Adrenal gland (tissue), 12 donors: ENCODE results near the gene RGMB. TPM values are rescaled to one million over a fixed set of nuclear protein-coding genes. Genes with fewer than 3 reads are reported as not detected.

Source experiments
- DNase-seq, 7 donors: peaks; one replicate each; pipeline ENCODE4 v3.0.0-alpha.2; 2019 to 2020
- H3K27ac ChIP-seq, 5 donors: fragments of 200-600 bp; sonication (generic) in 4 of 5; 1 replicate in 3 of 5; 2 replicates in 2 of 5; pipeline versions ENCODE4 v1.5.1 to v1.8.0; 2016 to 2020; ENCODE audit warnings: mild to moderate bottlenecking in 1 of 5
- H3K27me3 ChIP-seq: fragments of 200-600 bp; 2 replicates; pipeline ENCODE4 v1.8.0; 2021
- H3K36me3 ChIP-seq, 2 donors: fragments of 200-600 bp; replicated peaks in 1 of 2; 1 replicate in 1 of 2; 2 replicates in 1 of 2; pipeline versions ENCODE4 v1.5.1 to v1.8.0; 2018 to 2022
- H3K4me1 ChIP-seq, 2 donors: fragments of 200-600 bp; replicated peaks in 1 of 2; 1 replicate in 1 of 2; 2 replicates in 1 of 2; pipeline versions ENCODE4 v1.5.1 to v1.8.0; 2018 to 2021
- H3K4me3 ChIP-seq, 4 donors: fragments of 200-600 bp; sonication (generic) in 3 of 4; one replicate each; pipeline ENCODE4 v1.5.1; 2016 to 2018
- H3K9me3 ChIP-seq, 3 donors: fragments of 200-600 bp; sonication (generic) in 1 of 3; replicated peaks in 1 of 3; 1 replicate in 2 of 3; 2 replicates in 1 of 3; pipeline versions ENCODE4 v1.5.1 to v1.8.0; 2016 to 2021
- POLR2A ChIP-seq, 2 donors: fragments of 450-650 bp; IDR thresholded peaks; one replicate each; pipeline ENCODE4 v1.6.1; 2017; ENCODE audit warnings: antibody characterized with exemption in 2 of 2, mild to moderate bottlenecking in 2 of 2, moderate library complexity in 1 of 2
- WGBS, 4 donors: extraction: QIAGEN DNeasy Blood & Tissue Kit in 2 of 4; methylation state at CpG; one replicate each; pipeline versions ENCODE4 v1.1.5 to v1.1.7; 2013 to 2017; 5-methylcytosine and 5-hydroxymethylcytosine counted together
- intact Hi-C, 2 donors: fragments of 100-400 bp; cut with DNase I; formaldehyde crosslinking; loops; one replicate each; pipeline versions ENCODE4 v1.14.1 to v1.15.0; 2022 to 2023
- polyA plus RNA-seq, 3 donors: library from polyadenylated mRNA; stranded (reverse); fragments of 200-250 nt in 2 of 3; fragments of 350-450 nt in 1 of 3; fragmentation: Illumina TruSeq in 1 of 3; extraction: RNeasy Lipid Tissue Mini Kit (QIAGEN cat#74804) in 1 of 3; gene quantifications; one replicate each; pipeline ENCODE4 v1.2.3, GENCODE V29; 2013 to 2014
- total RNA-seq, 9 donors: library from RNA; depleted of rRNA in 4 of 9; stranded (reverse); fragments of >200 nt in 4 of 9; fragments of 120-200 nt in 1 of 9; fragmentation: NEBNext Ultra II Directional in 1 of 9; extraction: Animal tissue kit (Norgen Biotek cat#: 25700) in 1 of 9; gene quantifications; one replicate each; pipeline versions ENCODE4 v1.1.0 to v1.2.4, GENCODE V29; 2013 to 2023
- TF ChIP-seq, protein P1 (sequence below), 6 experiments: fragments of 450-650 bp in 4 of 6; fragments of 200-600 bp in 2 of 6; sonication (generic) in 1 of 6; IDR thresholded peaks; 1 replicate in 5 of 6; 2 replicates in 1 of 6; pipeline versions ENCODE4 v1.5.1 to v1.8.0; 2016 to 2021; ENCODE audit warnings: antibody characterized with exemption in 6 of 6, mild to moderate bottlenecking in 2 of 6, moderate library complexity in 1 of 6
- donor health status: healthy with polysubstance abuse.
- donor health status: Bipolar disorder and iron deficiency.
- donor health status: DM: yes; HTN: yes; CAD: no.
- donor health status: DM: no; HTN: no; CAD: no.
- donor health status: DM: no; HTN: no; CAD: no.
- donor health status: DM: yes; HTN: yes; CAD: no.

Gene RGMB
- total and polyA plus RNA-seq, 12 donors: 1.0 to 14.4 (median 9.6) TPM

DNA sequence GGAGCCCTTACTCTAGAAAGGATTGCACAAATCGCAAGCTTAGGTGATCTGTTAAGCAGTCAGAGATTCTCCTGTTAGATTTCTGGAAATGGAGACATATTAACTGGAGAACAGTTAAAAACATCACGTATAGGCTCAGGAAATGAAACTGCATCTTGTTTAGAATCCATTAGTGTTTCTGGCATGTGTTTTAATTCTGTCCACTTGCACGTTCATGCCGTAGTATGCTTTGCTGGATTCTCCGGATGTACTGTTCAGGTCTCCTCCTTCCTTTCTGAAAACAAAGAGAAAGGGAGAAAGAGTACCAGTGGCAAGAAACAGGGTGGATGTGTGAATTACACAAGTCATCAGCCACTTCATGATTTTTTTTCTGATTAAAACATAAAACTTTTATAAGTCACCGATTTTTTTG, 2.5 kb upstream of the RGMB start:
- peak overlapping the region in 4 of 5 donors; percentile 1 to 79 (median 70) for H3K27ac ChIP-seq
- peaks cover 17 to 51% of the 10 kb centered on the region in 2 donors for H3K4me1 ChIP-seq
- WGBS, 4 donors: 0 to 1% (median 1%) methylated on average over 6 of the region's 6 CpGs
- H3K27me3 ChIP-seq: no peaks in the 10 kb centered on the region
- intact Hi-C loops: no loop called here
- no peaks in the 10 kb centered on the region for H3K36me3 ChIP-seq
- no peaks in the 10 kb centered on the region for H3K9me3 ChIP-seq
- DNase-seq: no peak
- no peak for TF ChIP-seq POLR2A (IDR thresholded peaks at IDR 0.05)
- TF ChIP-seq, protein P1, sequence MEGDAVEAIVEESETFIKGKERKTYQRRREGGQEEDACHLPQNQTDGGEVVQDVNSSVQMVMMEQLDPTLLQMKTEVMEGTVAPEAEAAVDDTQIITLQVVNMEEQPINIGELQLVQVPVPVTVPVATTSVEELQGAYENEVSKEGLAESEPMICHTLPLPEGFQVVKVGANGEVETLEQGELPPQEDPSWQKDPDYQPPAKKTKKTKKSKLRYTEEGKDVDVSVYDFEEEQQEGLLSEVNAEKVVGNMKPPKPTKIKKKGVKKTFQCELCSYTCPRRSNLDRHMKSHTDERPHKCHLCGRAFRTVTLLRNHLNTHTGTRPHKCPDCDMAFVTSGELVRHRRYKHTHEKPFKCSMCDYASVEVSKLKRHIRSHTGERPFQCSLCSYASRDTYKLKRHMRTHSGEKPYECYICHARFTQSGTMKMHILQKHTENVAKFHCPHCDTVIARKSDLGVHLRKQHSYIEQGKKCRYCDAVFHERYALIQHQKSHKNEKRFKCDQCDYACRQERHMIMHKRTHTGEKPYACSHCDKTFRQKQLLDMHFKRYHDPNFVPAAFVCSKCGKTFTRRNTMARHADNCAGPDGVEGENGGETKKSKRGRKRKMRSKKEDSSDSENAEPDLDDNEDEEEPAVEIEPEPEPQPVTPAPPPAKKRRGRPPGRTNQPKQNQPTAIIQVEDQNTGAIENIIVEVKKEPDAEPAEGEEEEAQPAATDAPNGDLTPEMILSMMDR (IDR thresholded peaks at IDR 0.05): no peak
- peak overlapping the region in 3 of 4 donors; percentile 21 to 67 (median 54) for H3K4me3 ChIP-seq

DNA sequence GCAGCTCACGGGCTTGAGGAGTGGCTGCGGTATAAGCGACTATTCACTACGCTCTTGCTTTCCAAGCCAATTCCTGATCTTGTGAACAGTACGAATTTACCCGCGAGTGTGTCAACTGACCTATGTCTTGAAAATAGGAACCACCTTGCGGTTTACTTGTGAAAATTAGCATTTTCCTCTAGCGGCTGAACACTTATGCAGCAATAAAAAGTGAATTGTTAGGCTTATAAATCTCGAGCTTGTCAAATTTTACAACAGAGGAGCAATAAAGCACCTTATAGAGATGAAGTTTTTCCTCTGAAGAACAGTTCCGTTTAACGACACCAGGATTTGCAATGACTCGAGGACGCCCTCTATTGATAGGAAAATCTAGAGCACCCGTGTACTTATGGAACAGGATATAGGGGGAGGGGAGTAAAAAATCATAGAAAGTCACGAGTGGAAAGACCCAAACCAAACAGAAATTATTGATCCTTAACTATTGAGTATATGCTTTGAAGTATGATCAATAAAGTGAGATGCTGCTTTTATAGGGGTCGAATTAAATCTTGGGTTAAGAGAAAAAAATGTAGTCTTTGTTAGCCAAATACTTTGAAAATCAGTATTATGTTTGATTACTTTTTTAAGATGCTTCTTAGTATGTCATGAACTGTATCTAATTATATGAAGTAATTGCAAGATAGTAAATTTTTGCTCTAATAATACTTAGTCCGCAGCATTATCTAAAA, 1.9 kb upstream of the RGMB start:
- DNase-seq: peak; percentile 64 to 88 (median 77)
- intact Hi-C loops: no loop called here
- no peaks in the 10 kb centered on the region for H3K9me3 ChIP-seq
- H3K4me1 ChIP-seq: peaks cover 17 to 57% of the 10 kb centered on the region in 2 donors
- H3K27me3 ChIP-seq: no peaks in the 10 kb centered on the region
- TF ChIP-seq, protein P1 (IDR thresholded peaks at IDR 0.05): peak; percentile 78 to 97 (median 93)
- TF ChIP-seq POLR2A (IDR thresholded peaks at IDR 0.05): peak in 1 of 2 donors; percentile 49
- WGBS, 4 donors: 3 to 4% (median 3%) methylated on average over 18 of the region's 18 CpGs
- peak overlapping the region in 4 of 5 donors; percentile 1 to 79 (median 70) for H3K27ac ChIP-seq
- peak overlapping the region in 3 of 4 donors; percentile 21 to 67 (median 54) for H3K4me3 ChIP-seq
- H3K36me3 ChIP-seq: no peaks in the 10 kb centered on the region

DNA sequence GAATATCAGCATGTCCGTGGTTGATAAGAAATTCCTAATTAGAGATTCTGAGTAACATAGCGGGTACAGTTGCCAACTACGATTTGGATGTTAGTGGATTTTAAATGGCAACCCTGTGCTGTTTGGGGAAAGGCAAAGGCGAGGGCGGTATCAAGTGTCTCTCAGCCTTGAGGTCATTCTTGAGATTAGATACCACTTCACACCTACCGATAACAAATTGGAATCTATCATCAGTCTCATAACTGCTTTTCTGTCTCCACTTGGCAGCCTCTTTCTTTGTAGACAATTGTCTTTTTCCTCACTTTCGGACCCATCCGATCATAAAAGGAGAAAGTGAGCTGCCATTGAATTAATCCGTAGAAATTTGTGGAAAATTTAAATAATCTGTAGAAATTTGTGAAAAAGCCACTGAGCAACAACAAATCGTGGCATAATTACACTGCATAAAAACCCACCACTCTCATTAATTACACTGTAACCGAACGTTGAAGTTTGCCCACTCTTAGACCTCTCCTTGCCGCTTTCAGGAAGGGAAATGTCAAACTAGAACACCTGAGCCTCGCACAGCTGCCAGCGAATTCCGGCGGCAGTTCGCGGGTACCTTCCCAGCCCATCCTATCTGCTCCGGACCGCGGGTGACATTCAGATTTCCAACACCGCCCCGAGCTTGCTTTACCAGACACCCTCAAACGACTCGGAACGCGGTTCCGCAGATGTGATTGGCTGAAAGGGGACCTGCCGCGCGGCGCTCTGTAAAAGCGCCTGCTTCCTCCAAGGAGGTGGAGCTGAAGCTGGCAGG, 849 bp upstream of the RGMB start:
- peak; percentile 77 to 89 (median 82) for DNase-seq
- no peaks in the 10 kb centered on the region for H3K9me3 ChIP-seq
- WGBS, 4 donors: 7 to 13% (median 8%) methylated on average over 28 to 34 of the region's 34 CpGs

DNA sequence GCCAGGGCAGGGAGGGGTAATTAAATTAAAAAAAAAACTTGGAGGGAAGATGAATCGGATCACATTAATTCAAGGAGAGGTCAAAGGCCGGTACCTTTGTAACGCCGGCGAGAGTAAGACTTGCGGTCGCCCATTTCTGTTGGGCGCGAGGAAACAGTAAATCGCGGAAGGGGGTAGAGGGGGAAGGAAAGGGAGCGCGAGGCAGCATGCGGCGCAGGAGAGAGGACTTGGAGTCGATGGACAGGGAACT, 324 bp upstream of the RGMB start:
- 0 to 2% (median 1%) methylated on average over 16 of the region's 16 CpGs for WGBS, 4 donors
- Histone ChIP-seq H3K36me3 (no peaks in the 10 kb centered on the region), H3K9me3 (no peaks in the 10 kb centered on the region), H3K4me3 (peak overlapping the region; percentile 28 to 70 (median 44)), H3K27ac (peak overlapping the region; percentile 74 to 97 (median 94)), H3K4me1 (peaks cover 17 to 57% of the 10 kb centered on the region in 2 donors), H3K27me3 (no peaks in the 10 kb centered on the region)
- no peak for DNase-seq
- TF ChIP-seq, protein P1 (IDR thresholded peaks at IDR 0.05): no peak
- no peak for TF ChIP-seq POLR2A (IDR thresholded peaks at IDR 0.05)
- intact Hi-C loops: no loop called here

More for the DNA sequence above, 849 bp upstream of the RGMB start:
- peak overlapping the region; percentile 28 to 70 (median 44) for H3K4me3 ChIP-seq
- intact Hi-C loops: no loop called here
- H3K27me3 ChIP-seq: no peaks in the 10 kb centered on the region
- no peak for TF ChIP-seq POLR2A (IDR thresholded peaks at IDR 0.05)
- TF ChIP-seq, protein P1 (IDR thresholded peaks at IDR 0.05): no peak
- H3K4me1 ChIP-seq: peaks cover 17 to 57% of the 10 kb centered on the region in 2 donors
- peak overlapping the region; percentile 74 to 97 (median 94) for H3K27ac ChIP-seq
- H3K36me3 ChIP-seq: no peaks in the 10 kb centered on the region
